ENCODE data around the gene JAML. TPM values are rescaled to one million over a fixed set of nuclear protein-coding genes. Genes with fewer than 3 reads are reported as not detected.

The JAML gene
- total and polyA plus RNA-seq, 4 experiments from 2014 or later = 115 to 194 (median 142) TPM

DNA sequence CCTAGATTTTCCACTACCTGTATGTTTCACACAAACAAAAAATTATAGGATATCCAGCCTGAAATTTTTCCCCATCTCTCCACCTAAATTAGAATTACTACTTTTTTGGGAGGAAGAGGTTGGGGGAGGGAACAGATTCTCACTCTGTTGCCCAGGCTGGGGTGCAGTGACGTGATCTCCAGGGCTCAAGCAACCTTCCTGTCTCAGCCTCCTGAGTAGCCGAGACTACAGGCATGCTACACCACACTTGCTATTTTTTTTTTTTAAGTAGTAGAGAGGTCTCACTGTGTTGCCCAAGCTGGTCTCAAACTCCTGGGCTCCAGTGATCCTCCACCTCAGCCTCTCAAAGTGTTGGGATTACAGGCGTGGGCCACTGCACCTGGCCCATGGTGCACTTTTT, 9.5 kb downstream of the JAML start:
- Mint-ChIP-seq H3K4me1 (peaks cover 56 to 94% (median 78%) of the 10 kb centered on the region in 4 donors), H3K9me3 (peaks cover 0 to 2% (median 0%) of the 10 kb centered on the region in 8 donors), H3K27me3 (no peaks in the 10 kb centered on the region), H3K27ac (peak overlapping the region; percentile 69 to 96 (median 90)), H3K36me3 (peaks cover 41 to 47% of the 10 kb centered on the region in 2 donors), H3K4me3 (peak overlapping the region in 7 of 8 donors; percentile 58 to 91 (median 88))
- no peaks in the 10 kb centered on the region for H3K27me3 ChIP-seq (ENCODE audit: insufficient read depth, low read length)
- no peak overlapping the region for H3K27ac ChIP-seq (ENCODE audit: low read depth, low read length)
- POLR2A ChIA-PET (ENCODE audit: partially characterized antibody) = interaction anchor here (0.6 to 9.3 kb wide), 7 partner anchors 10 to 36 kb away, joined by 4 to 83 read pairs (median 13); partner anchors contain the start of genes JAML and MPZL3
- H3K36me3 ChIP-seq (ENCODE audit: insufficient read depth, low read length) = peaks cover 21% of the 10 kb centered on the region
- H3K9me3 ChIP-seq (ENCODE audit: control insufficient read depth in 1 of 2, low read length in 2 of 2) = no peaks in the 10 kb centered on the region
- H3K4me1 ChIP-seq (ENCODE audit: insufficient read depth, low read length) = peaks cover 74% of the 10 kb centered on the region
- intact Hi-C loops (cut with micrococcal nuclease) = no loop called here
- H3K4me3 ChIP-seq (ENCODE audit: low read length in 2 of 2) = no peak overlapping the region
- peak in 1 of 5 donors; percentile 55 for DNase-seq
- CTCF ChIA-PET (ENCODE audit: partially characterized antibody) = interaction anchor here (1.0 to 5.1 kb wide), 6 partner anchors 10 to 257 kb away, joined by 3 to 51 read pairs (median 9); partner anchors contain the start of genes JAML and MPZL3

DNA sequence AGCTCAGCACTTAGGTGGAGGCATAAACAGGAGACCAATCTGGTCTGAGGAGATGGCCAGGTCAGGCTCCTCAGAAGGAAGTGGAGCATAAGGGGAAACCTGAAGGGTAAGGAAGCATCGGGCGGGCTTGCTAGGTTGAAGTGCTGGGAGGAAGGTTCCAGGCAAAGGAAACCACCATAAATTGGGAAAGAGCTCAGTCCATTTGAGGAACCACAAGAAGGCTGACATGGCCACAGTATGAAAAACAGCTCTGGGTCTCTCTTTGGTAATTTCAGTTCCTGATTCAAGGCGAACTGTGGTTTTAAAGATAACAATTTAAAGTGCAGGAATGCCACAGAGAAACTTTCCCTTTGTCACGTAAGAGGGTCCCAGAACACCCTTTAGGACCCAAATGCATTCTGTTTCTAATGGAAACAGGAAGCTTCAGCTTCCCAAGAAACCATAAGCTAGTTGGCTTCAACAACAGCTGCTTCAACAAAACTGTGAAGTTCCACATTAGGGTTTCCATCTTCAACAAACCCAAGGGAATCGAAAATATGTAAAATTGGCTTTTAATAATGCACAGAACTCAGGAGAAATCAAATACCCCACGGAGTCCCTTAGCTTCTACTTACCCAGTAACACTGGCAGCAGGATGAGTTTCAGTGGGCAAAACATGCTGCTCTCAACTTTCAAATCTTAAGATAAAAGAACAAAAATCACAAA, 10.4 kb downstream of the JAML start:
- ChIA-PET POLR2A (ENCODE audit: partially characterized antibody) (interaction anchor here (0.6 to 9.3 kb wide), 8 partner anchors 10 to 38 kb away, joined by 4 to 83 read pairs (median 9); partner anchors contain the start of genes JAML and MPZL3), CTCF (ENCODE audit: partially characterized antibody) (interaction anchor here (0.9 to 5.1 kb wide), 8 partner anchors 11 to 145 kb away, joined by 3 to 51 read pairs (median 6); partner anchors contain the start of genes JAML, MPZL3 and UBE4A)
- no peak overlapping the region for H3K27ac ChIP-seq (ENCODE audit: low read depth, low read length)
- Mint-ChIP-seq H3K4me1 (peaks cover 48 to 85% (median 69%) of the 10 kb centered on the region in 4 donors), H3K4me3 (peak overlapping the region in 7 of 8 donors; percentile 58 to 91 (median 88)), H3K9me3 (peaks cover 0 to 2% (median 0%) of the 10 kb centered on the region in 8 donors), H3K27me3 (no peaks in the 10 kb centered on the region), H3K36me3 (peaks cover 44 to 46% of the 10 kb centered on the region in 2 donors), H3K27ac (peak overlapping the region; percentile 72 to 96 (median 88))
- H3K9me3 ChIP-seq (ENCODE audit: control insufficient read depth in 1 of 2, low read length in 2 of 2) = no peaks in the 10 kb centered on the region
- DNase-seq = peak in 1 of 5 donors; percentile 28
- no peaks in the 10 kb centered on the region for H3K27me3 ChIP-seq (ENCODE audit: insufficient read depth, low read length)
- intact Hi-C loops (cut with micrococcal nuclease) = no loop called here
- peaks cover 21% of the 10 kb centered on the region for H3K36me3 ChIP-seq (ENCODE audit: insufficient read depth, low read length)
- no peak overlapping the region for H3K4me3 ChIP-seq (ENCODE audit: low read length in 2 of 2)
- peaks cover 65% of the 10 kb centered on the region for H3K4me1 ChIP-seq (ENCODE audit: insufficient read depth, low read length)

- H3K4me1 Mint-ChIP-seq = peaks cover 45 to 85% (median 66%) of the 10 kb centered on the region in 4 donors
- ChIA-PET CTCF (ENCODE audit: partially characterized antibody) (interaction anchor here (0.9 to 5.1 kb wide), 8 partner anchors 11 to 145 kb away, joined by 3 to 51 read pairs (median 6); partner anchors contain the start of genes JAML, MPZL3 and UBE4A), POLR2A (ENCODE audit: partially characterized antibody) (interaction anchor here (0.6 to 9.3 kb wide), 7 partner anchors 10 to 38 kb away, joined by 3 to 83 read pairs (median 8); partner anchors contain the start of genes JAML and MPZL3)
- H3K36me3 ChIP-seq (ENCODE audit: insufficient read depth, low read length) = peaks cover 21% of the 10 kb centered on the region
- no peaks in the 10 kb centered on the region for H3K27me3 Mint-ChIP-seq
- no peaks in the 10 kb centered on the region for H3K9me3 ChIP-seq (ENCODE audit: control insufficient read depth in 1 of 2, low read length in 2 of 2)
- peaks cover 46% of the 10 kb centered on the region in 2 donors for H3K36me3 Mint-ChIP-seq
- H3K4me3 Mint-ChIP-seq = peak overlapping the region in 7 of 8 donors; percentile 35 to 91 (median 61)
- H3K27ac Mint-ChIP-seq = peak overlapping the region; percentile 72 to 93 (median 85)
- peaks cover 0 to 2% (median 0%) of the 10 kb centered on the region in 8 donors for H3K9me3 Mint-ChIP-seq
- no peak overlapping the region for H3K4me3 ChIP-seq (ENCODE audit: low read length in 2 of 2)
- no peak for DNase-seq
- H3K4me1 ChIP-seq (ENCODE audit: insufficient read depth, low read length) = peaks cover 59% of the 10 kb centered on the region
- no peaks in the 10 kb centered on the region for H3K27me3 ChIP-seq (ENCODE audit: insufficient read depth, low read length)
- intact Hi-C loops (cut with micrococcal nuclease) = no loop called here
- no peak overlapping the region for H3K27ac ChIP-seq (ENCODE audit: low read depth, low read length)
These were observed 11.0 kb downstream of the JAML start for GRCh38 chr11:118213781-118214180.

GRCh38 chr11:118213201-118213600, 11.6 kb downstream of the JAML start:
- Histone ChIP-seq H3K9me3 (ENCODE audit: control insufficient read depth in 1 of 2, low read length in 2 of 2) (no peaks in the 10 kb centered on the region), H3K27ac (ENCODE audit: low read depth, low read length) (no peak overlapping the region), H3K36me3 (ENCODE audit: insufficient read depth, low read length) (peaks cover 21% of the 10 kb centered on the region), H3K4me3 (ENCODE audit: low read length in 2 of 2) (no peak overlapping the region), H3K4me1 (ENCODE audit: insufficient read depth, low read length) (peaks cover 53% of the 10 kb centered on the region), H3K27me3 (ENCODE audit: insufficient read depth, low read length) (no peaks in the 10 kb centered on the region)
- ChIA-PET POLR2A (ENCODE audit: partially characterized antibody) (interaction anchor here (0.9 to 9.3 kb wide), 5 partner anchors 9 to 39 kb away, joined by 3 to 83 read pairs (median 10); partner anchors contain the start of genes JAML and MPZL3), CTCF (ENCODE audit: partially characterized antibody) (interaction anchor here (1.0 to 5.1 kb wide), 6 partner anchors 11 to 146 kb away, joined by 3 to 51 read pairs (median 6); partner anchors contain the start of genes MPZL3 and UBE4A)
- Mint-ChIP-seq H3K36me3 (peaks cover 47 to 49% of the 10 kb centered on the region in 2 donors), H3K4me1 (peaks cover 41 to 79% (median 61%) of the 10 kb centered on the region in 4 donors), H3K9me3 (peaks cover 0 to 2% (median 0%) of the 10 kb centered on the region in 8 donors), H3K4me3 (peak overlapping the region in 4 of 8 donors; percentile 8 to 91 (median 37)), H3K27me3 (no peaks in the 10 kb centered on the region), H3K27ac (peak overlapping the region in 3 of 7 donors; percentile 73 to 93 (median 79))
- intact Hi-C loops (cut with micrococcal nuclease) = no loop called here
- DNase-seq = no peak

- ChIA-PET POLR2A (ENCODE audit: partially characterized antibody) (interaction anchor here (0.9 to 9.3 kb wide), 4 partner anchors 9 to 39 kb away, joined by 3 to 83 read pairs (median 40); partner anchors contain the start of genes JAML and MPZL3), CTCF (ENCODE audit: partially characterized antibody) (interaction anchor here (1.8 to 5.1 kb wide), 3 partner anchors 9 to 34 kb away, joined by 4 to 51 read pairs (median 4); no protein-coding TSS in a partner anchor)
- H3K36me3 Mint-ChIP-seq = peaks cover 52 to 53% of the 10 kb centered on the region in 2 donors
- peaks cover 21% of the 10 kb centered on the region for H3K36me3 ChIP-seq (ENCODE audit: insufficient read depth, low read length)
- H3K27ac Mint-ChIP-seq = peak overlapping the region in 4 of 7 donors; percentile 73 to 93 (median 78)
- no peak overlapping the region for H3K4me3 ChIP-seq (ENCODE audit: low read length in 2 of 2)
- H3K27me3 Mint-ChIP-seq = no peaks in the 10 kb centered on the region
- H3K9me3 ChIP-seq (ENCODE audit: control insufficient read depth in 1 of 2, low read length in 2 of 2) = no peaks in the 10 kb centered on the region
- peaks cover 49% of the 10 kb centered on the region for H3K4me1 ChIP-seq (ENCODE audit: insufficient read depth, low read length)
- H3K9me3 Mint-ChIP-seq = peaks cover 0 to 2% (median 0%) of the 10 kb centered on the region in 8 donors
- peaks cover 44 to 75% (median 60%) of the 10 kb centered on the region in 4 donors for H3K4me1 Mint-ChIP-seq
- no peaks in the 10 kb centered on the region for H3K27me3 ChIP-seq (ENCODE audit: insufficient read depth, low read length)
- intact Hi-C loops (cut with micrococcal nuclease) = no loop called here
- DNase-seq = no peak
- H3K4me3 Mint-ChIP-seq = no peak overlapping the region
- no peak overlapping the region for H3K27ac ChIP-seq (ENCODE audit: low read depth, low read length)
These were observed 12.0 kb downstream of the JAML start for GRCh38 chr11:118212781-118213191.

DNA sequence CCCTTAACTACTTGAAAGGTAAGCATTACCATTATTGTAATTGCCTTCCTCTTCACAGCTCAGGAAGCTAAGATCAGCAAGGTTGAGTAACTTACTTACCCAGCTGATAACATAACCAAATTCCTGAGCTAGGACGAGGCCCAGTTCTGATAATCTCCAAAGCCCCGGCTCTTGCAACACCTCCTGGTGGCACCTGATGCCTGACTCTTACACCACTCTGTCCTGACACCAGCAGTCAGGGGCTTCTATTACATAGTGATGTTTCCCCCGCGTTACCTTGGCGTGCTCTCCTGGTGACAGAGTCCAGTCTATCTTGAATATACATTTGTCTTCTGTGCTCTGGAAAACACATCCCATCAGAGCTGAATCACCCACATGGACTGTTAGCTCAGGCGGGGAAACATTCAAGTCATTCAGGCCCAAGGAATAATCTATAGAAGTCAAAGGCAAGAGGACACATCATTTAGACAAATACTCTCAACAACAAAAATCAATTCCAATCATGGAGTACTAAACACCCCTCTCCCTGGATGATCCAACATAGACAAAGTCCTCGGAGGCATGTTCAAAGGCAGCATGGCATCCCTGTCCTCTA, 12.6 kb downstream of the JAML start:
- Mint-ChIP-seq H3K27me3 (no peaks in the 10 kb centered on the region), H3K4me3 (no peak overlapping the region), H3K27ac (peak overlapping the region in 5 of 7 donors; percentile 9 to 93 (median 77)), H3K36me3 (peaks cover 55 to 56% of the 10 kb centered on the region in 2 donors), H3K4me1 (peaks cover 42 to 70% (median 56%) of the 10 kb centered on the region in 4 donors), H3K9me3 (peaks cover 0 to 2% (median 0%) of the 10 kb centered on the region in 8 donors)
- Histone ChIP-seq H3K27ac (ENCODE audit: low read depth, low read length) (no peak overlapping the region), H3K9me3 (ENCODE audit: control insufficient read depth in 1 of 2, low read length in 2 of 2) (no peaks in the 10 kb centered on the region), H3K27me3 (ENCODE audit: insufficient read depth, low read length) (no peaks in the 10 kb centered on the region), H3K4me1 (ENCODE audit: insufficient read depth, low read length) (peaks cover 44% of the 10 kb centered on the region), H3K36me3 (ENCODE audit: insufficient read depth, low read length) (peaks cover 21% of the 10 kb centered on the region), H3K4me3 (ENCODE audit: low read length in 2 of 2) (no peak overlapping the region)
- intact Hi-C loops (cut with micrococcal nuclease) = no loop called here
- CTCF ChIA-PET (ENCODE audit: partially characterized antibody) = interaction anchor here (1.3 to 5.2 kb wide), 6 partner anchors 10 to 276 kb away, joined by 3 to 51 read pairs (median 5); no protein-coding TSS in a partner anchor
- no peak for DNase-seq
- POLR2A ChIA-PET (ENCODE audit: partially characterized antibody) = interaction anchor here (1.3 to 9.3 kb wide), 5 partner anchors 8 to 83 kb away, joined by 3 to 83 read pairs (median 10); partner anchors contain the start of genes JAML and MPZL3

Measured in CD4-positive, alpha-beta memory T cell (primary cell).